Hematopoietic multipotent progenitor cell treated with erythropoietin and hydrocortisone succinate and interleukin-3 and kit ligand, for 17 days (in vitro differentiated cells): ENCODE data around the gene CHMP4B.

ENCODE experiments used
- DNase-seq: peaks from one replicate; pipeline ENCODE4 v3.0.0-alpha.2; 2015; ENCODE audit warnings: low spot score

The CHMP4B gene

GRCh38 chr20:33864324-33864963 lies 53.3 kb downstream of the CHMP4B start:
- no peak for DNase-seq

GRCh38 chr20:33865761-33866370 lies 54.7 kb downstream of the CHMP4B start:
- DNase-seq = no peak

DNA sequence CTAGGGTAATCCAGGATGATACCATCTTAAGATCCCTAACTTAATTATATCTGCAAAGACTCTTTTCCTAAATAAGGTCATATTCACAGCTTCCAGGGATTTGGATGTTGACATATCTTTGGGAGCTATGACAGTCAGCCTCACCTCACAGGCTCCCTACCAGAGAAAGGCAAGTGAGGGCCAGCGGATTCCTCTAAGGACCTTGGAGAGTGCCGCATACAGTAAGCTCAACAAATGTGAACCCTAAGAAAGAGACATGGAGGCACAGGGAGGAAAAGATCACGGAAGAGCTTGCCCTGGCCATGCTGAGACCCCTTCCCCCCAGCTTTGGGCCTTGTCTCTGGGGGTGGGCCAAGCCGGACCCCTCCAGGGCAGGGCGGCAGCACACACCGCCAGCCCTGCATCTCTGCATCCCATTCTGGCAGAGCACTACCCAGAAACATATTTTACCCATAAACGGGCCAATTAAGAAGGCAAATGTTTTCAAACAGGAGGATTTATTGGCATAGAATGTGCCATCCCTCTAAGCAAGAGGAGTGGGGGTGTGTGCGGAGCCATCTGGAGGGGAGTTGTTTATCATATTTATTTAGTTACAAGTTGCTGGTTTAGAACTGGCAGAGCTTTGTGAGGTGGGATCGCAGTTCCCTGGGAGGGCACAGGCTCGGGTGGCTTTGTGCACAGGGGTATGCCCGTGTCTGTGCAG lies 55.4 kb downstream of the CHMP4B start:
- no peak for DNase-seq

- DNase-seq = no peak
These were observed 56.9 kb downstream of the CHMP4B start for GRCh38 chr20:33868042-33868441.

DNA sequence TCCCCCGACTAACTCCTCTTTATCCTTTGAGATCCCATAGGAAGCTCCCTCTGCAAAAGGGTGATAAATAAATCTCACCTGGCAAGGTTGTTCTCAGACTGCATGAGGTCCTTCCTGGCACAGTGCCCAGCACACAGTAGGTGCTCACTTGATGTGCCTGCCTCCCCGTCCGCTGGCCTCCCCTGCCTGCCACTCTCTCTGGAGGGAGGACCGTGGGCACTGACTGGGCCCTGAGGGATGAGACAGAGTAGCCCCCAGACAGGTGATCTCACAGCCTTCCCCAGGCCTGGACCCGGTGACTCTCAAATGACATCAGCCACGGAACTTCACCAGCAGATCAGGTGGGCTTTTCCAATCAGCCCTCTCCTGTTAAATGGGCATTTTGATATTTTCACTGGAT lies 57.4 kb downstream of the CHMP4B start:
- no peak for DNase-seq

GRCh38 chr20:33869283-33869682 lies 58.1 kb downstream of the CHMP4B start:
- no peak for DNase-seq

DNA sequence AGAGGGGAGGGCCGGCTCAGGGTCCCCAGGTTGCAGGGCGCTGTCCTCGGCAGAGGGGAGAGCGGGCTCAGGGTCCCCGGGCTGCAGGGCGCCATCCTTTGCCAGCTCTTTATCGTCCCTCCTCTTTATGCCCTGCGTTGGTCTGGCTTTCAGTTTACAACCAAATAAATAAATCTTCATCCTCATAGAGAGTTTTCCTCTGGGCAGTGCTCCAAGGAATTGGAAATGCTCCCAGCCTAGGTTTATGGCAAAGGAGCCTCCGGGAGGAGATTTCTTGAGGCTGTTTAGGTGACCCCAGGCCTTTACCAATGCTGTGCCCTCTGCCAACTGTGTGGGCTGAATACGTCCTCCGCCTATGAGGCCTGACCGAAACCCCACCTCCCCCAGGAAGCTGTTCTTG lies 60.2 kb downstream of the CHMP4B start:
- DNase-seq = no peak

DNA sequence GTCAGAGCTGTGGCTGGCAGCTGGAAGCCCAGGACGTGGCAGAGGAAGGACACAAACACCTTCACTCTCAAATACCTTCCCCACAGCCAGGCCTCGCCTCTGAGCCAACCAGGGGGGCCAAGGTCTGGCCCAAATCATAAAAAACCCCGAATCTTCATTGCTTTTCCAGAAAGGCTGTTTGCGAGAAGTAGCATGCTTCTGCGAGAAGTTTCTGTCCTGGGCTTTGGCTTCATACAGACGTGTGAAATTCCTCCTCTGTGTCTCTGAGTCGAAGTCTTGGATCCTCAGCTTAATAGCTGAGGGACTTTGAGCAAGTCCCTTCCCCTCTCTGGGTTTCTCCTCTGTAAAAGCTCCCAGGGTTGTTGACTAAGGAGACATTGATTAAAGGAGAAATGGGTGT lies 63.0 kb downstream of the CHMP4B start:
- no peak for DNase-seq

GRCh38 chr20:33875055-33875454 lies 63.9 kb downstream of the CHMP4B start:
- DNase-seq = no peak

- DNase-seq = no peak
These were observed 64.4 kb downstream of the CHMP4B start for GRCh38 chr20:33875534-33876026.

GRCh38 chr20:33878583-33878982 lies 67.4 kb downstream of the CHMP4B start:
- DNase-seq = no peak

- no peak for DNase-seq
These were observed 69.2 kb downstream of the CHMP4B start for GRCh38 chr20:33880396-33880795.

DNA sequence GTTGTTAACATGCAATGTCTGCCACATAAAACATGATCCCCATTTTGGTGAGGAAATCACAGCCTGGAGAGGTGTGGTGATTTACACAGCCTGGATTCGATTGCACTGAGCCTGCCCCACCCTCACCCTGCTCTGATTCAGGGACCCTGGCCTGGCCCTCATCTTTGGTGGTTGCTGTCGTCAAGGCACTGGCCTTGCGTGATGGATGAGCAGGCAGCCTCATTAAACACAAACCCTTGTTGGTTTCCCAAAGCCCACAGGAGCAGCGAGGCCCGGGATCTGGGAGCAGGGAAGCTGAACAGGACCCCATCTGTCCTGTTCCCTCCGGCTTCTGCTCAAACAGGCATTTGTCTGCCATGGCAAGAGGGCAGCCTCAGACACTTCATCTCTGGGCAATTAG lies 70.8 kb downstream of the CHMP4B start:
- DNase-seq = no peak

- no peak for DNase-seq
These were observed 71.3 kb downstream of the CHMP4B start for GRCh38 chr20:33882481-33882880.

DNA sequence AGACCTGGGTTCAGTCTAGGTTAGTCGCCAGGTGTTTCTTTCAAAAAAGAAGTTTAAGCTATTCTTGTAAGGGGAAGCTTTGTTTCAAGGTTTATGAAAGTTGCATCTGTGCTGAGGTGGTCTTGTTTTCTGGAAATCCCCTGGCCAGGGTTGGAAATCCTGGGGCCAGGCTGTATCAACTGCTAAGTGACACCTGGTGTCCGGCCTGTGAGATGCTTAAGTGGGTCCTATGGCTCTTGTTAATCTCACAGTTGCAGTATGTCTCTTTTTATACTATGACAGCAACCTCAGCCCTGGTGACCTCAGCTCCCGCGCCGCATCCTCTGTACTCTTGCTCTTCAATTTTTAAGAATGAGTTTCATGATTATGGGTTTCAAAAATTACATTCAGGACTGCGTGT lies 72.0 kb downstream of the CHMP4B start:
- DNase-seq = no peak

DNA sequence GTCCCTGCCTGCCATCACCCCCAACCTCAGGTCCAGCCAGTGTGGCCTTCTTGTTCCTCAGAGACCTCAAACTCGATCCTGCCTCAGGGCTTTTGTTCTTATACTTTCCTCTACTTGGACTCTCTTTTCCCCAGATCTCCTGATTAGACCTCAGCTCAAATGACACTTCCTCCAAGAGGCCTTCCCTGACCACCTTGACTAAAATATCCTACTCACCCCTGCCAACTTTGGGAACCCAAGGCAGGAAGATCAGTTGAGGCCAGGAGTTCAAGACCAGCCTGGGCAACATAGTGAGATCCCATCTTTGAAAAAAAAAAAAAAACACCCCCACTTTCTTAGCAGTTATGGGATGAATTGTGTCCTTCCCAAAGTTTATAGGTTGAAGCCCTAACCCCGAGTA lies 73.5 kb downstream of the CHMP4B start:
- no peak for DNase-seq

GRCh38 chr20:33889312-33889711 lies 78.2 kb downstream of the CHMP4B start:
- no peak for DNase-seq

DNA sequence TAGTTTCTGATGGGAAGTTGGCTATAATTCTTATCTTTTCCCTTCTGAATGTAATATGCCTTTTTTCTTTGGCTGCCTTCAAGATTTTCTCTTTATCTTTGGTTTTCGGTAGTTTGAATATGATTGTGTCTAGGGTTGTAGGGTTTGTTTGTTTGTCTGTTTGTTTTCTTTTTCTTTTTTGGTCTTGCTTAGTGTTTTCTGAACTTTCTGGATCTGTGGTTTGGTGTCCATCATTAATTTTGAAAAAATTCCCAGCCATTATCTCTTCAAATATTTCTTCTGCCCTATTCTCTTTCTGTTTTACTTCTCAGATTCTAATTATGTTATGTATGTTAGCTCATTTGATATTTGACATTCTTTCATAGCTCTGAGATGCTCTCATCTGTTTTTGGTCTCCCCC lies 79.4 kb downstream of the CHMP4B start:
- DNase-seq = no peak

DNA sequence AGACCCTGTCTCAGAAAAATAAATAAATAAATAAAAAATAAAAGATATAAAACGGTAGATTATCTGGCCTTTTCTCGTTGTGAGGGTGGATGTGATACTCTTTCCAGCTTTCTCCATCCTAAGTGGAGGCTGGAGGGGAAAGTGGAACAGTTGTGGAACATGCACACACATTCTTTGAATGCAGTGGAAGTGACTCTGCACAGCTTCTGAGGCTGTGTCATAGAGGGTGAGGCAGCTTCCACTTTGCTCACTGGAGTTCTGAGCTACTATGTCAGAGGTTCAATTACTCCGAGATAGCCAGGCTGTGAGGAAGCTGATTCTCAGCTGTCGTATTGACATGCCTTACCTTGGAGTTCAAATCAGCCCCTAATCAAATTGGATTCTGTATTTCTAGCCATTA lies 82.2 kb downstream of the CHMP4B start:
- DNase-seq = no peak

GRCh38 chr20:33894798-33895197 lies 83.7 kb downstream of the CHMP4B start:
- no peak for DNase-seq

DNA sequence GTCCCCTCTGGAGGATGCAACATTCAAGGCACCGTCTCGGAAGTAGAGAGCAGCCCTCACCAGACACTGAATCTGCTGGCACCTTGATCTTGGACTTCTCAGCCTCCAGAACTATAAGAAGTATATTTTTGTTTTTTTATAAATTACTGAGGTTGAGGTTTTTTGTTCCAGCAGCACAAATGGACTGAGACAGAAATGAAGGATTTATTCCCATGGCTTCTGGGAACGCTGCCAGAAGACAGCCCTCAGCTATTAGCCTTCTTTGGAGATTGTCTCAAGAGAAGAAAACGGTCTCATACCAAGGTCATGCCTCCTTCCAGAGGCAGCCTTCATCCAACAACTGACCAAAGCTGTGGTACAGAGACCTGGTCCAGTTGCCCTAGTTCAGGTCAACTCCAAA lies 85.4 kb downstream of the CHMP4B start:
- no peak for DNase-seq

GRCh38 chr20:33897313-33897912 lies 86.3 kb downstream of the CHMP4B start:
- DNase-seq = no peak

GRCh38 chr20:33899106-33899505 lies 88.0 kb downstream of the CHMP4B start:
- no peak for DNase-seq
